Measurements from ENCODE around the gene ORC3.

ORC3 gene

DNA sequence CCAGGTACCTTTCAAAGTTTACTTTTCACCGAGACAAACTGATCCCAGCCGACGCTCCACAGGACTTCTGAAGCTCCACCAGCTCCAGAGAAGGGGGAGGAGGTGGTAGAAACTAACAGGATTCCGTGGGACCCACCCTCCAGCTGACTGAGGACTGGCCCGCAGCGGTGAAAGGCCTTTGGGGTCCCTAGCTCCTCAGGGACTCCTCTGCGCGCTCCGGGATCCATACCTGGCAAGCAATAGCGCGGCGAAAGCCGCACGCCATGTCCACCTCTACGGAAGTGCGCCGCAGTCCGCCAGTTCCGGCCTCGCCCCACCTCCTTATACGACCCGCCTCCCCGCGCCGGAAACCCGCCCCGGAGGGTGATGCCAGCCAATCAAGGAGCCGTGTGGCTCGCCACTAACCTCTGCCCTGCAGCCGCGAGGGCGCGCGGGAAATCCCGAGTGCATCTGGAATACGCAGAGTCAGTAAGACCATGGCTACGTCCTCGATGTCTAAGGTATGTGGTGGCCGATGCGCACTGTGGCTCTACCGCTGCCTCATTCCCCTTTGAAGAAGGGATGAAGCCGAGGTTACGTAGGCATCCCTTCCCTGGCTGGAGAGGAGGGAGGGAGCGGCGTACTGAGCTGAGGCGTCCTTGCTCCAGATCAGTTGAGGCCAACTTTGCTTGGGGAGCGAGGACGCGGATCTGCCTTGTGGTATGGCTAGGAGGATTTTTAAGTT is at the start of gene ORC3, which contains the start of gene RARS2:
Gene ORC3 (plus strand): TSS at position 443 of the 724 bp plus-strand sequence. CDS start 34 bp downstream, at position 477.
Gene RARS2 (minus strand): TSS at position 295 of the 724 bp plus-strand sequence. CDS start 30 bp downstream, at position 265.
- peak; percentile 97 for DNase-seq

GRCh38 chr6:87540539-87540938 is 49.4 kb upstream of the ORC3 start:
- no peak for DNase-seq

DNA sequence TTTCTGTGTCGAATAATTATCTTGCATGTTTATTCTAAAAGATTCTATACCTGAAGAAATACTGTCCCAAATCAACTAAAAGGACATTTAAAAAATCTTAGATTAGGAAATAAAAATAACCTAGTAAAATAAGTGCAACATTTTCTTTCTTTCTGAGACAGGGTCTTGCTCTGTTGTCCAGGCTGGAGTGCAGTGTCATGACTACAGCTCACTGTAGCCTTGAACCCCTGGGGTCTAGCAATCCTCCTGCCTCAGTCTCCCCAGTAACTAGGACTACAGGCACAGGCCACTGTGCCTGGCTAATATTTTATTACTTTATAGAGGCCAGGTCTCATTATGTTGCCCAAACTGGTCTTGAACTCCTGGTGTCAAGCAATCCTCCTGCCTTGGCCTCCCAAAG is 48.9 kb upstream of the ORC3 start:
- no peak for DNase-seq

- no peak for DNase-seq
Measured at GRCh38 chr6:87541744-87542143, 48.2 kb upstream of the ORC3 start.

DNA sequence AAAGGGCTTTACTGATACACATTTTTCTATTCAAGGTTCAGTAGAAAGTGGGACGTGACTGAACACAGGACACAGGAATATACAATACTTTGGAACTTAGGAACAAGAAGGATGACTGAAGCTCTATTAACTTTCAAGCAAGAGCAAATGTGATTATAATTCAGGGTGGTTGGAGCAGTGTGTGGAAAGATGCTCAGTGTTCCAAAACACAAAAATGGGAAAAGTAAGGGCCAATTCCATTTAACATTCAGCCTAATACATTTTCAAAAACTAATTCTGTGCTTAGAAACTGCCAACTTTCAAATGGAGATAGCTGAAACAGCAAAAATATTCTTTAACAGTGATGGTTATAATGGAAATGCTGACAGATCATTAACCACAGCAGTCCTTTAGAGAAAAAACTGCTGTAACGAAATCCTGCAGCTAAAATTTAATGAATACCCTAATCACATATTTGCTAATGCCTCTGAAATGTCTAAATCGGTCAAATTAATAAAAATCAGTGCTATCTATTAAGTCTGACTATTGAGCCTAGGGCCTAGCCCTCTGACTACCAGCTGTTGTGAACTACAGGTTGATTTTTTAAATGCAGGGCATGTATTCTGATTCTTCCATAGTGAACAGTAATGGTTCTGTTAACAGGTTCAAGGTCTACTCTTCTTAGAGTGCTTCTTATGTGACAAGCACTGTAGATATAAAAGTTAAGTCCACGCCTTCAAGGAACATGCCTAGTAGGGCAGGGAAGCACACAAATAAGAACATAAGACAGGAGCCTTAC is 46.0 kb upstream of the ORC3 start:
- DNase-seq, result no peak

DNA sequence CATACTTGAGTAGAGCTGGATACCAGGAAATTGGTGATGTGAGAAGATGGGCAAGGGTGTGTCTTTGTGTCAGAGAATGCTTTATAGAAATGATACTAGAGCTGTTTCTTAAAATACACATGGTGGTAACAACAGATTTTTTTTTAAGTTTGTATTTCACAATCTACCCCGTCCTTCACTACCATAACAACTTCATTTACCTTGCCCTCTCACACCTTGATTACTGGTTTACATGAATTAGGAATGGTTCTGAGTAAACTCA is 45.5 kb upstream of the ORC3 start:
- DNase-seq, result no peak

DNA sequence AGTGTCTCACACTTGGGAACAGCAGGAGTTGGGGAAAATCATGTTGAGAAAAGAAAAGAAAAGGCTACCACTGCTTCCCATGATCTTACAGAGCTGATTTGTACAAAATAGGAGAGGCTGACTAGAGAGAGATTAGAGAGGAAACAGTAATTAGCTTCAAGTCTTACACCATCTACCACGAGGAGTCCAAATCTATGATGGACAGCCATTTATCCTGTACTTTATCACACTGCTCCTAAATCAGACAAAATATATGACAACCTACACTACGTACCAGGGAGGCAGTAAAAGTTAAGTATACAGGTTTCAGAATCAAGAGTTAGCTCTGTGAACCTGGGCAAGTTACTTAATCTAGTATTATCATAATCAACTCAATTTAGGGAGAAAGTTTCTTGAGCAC is 38.1 kb upstream of the ORC3 start:
- DNase-seq, result no peak

GRCh38 chr6:87553159-87553765 is 36.7 kb upstream of the ORC3 start:
- no peak for DNase-seq

GRCh38 chr6:87555506-87555905 is 34.4 kb upstream of the ORC3 start:
- no peak for DNase-seq

DNA sequence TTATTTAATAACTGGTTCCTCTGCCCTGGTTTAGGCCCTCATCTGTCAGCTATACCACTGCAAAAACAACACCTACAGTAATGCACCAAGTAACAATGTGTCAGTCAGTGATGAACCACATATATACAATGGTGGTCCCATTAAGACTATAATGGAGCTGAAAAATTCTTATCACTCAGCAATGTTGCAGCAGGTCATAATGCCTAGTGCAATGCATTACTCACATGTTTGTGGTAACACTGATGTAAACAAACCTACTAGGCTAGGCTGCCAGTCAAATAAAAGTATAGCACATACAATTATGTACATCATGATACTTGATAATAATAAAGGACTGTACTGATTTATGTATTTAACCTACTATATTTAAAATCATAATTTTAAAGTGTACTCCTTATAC is 31.5 kb upstream of the ORC3 start:
- no peak for DNase-seq

DNA sequence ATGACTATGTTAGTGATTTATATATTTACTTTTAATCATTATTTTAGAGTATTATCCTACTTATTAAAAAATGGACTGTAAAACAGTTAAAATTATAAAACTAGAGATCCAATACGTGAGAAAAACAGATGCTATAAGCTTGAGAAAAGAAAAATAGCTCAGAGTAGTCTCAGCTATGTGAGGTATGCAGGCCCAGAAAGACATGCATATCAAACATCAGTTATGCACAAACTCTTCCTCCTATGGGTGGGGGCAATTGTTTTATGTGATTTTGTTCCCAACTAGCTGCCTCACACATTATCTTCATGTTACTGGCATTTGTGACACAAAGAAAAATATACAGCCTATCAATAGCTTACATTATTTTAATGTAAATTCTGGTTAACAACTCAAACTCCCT is 28.9 kb upstream of the ORC3 start:
- DNase-seq, result no peak

- DNase-seq, result no peak
Measured at GRCh38 chr6:87572021-87572420, 17.9 kb upstream of the ORC3 start.

- no peak for DNase-seq
Measured at GRCh38 chr6:87572883-87573282, 17.1 kb upstream of the ORC3 start.

DNA sequence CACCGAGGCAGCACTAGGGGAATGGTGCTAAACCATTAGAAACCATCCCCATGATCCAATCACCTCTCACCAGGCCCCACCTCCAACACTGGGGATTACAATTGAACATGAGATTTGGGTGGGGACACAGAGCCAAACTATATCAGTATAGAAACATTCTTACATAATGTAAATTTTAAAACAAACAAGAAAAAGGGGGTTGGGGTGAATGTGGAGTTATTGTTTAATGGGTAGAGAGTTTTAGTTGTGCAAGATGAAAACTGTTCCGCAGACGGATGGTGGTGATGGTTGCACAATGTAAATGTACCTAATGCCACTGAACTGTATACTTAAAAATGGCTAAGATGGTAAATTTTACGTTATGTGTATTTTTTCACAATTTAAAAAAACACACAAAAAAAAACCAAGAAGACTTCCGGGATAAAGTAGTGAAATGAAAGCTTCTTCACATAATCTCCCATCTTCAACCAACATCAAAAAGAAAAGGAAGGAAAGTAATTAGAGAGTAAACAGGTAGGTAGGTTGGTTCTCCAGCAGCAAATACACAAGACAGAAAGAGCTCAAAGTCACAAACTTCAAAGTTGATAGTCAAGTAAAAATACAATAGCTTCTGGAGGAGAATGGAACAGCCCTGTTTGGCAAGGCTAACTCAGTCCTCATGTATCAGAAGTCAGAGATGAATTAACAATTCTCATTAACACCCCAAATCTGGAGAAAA is 16.5 kb upstream of the ORC3 start:
- no peak for DNase-seq

DNA sequence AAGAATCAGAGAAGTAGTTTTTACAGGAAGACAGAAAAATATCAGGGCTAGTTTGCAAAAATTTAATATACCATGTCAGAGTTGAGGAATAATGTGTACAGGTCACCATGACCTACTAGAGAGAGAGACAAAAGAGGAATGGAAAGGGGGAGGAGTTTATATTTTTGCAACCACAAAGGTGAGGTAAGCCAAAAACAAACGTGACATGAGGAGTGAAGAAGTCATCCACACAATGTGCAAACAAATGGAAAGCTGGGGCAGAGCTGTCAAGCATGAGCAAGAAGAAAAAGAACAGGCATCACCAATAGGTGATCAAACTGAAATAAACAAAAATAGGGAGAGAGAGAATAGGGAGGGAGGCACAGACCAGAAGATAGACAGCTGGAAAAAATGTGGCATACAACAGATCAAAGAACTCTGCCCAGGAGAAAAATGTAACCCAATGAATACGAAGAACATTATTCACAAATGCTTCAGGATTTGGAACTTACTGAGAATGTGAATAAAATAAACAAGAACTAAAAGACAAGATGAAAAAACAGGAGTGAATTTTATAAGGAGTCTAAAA is 15.6 kb upstream of the ORC3 start:
- no peak for DNase-seq

- no peak for DNase-seq
Measured at GRCh38 chr6:87575423-87575822, 14.5 kb upstream of the ORC3 start.

GRCh38 chr6:87583822-87584221 is 6.1 kb upstream of the ORC3 start:
- no peak for DNase-seq

DNA sequence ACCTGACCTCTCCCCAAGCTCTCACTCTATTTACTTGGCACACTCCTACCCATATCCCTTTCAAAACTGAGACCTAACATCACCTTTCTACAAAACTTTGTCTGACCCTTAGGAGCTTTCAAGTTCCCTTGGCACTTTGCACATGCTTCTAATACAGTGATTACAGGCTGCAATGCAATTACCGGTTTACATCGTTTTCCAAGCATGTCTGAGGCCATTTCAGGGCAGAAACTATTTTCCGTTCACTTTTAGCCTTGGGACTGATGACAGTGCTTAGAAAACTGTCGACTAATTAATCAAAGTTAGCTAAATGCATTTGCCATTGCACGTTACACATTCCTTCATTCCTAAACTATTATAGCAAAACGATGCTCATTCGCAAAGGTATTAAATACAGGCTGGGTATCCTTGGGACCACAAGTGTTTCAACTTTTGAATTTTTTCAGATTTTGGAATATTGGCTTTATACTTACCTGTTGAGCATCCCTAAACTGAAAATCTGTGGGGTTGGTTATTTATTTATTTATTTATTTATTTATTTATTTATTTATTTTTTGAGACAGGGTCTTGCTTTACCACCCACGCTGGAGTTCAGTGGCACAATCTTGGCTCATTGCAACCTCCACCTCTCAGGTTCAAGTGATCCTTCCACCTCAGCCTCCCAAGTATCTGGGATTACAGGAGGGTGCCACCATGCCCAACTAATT is 3.4 kb upstream of the ORC3 start:
- DNase-seq, result no peak

- DNase-seq, result peak; percentile 5
Measured at GRCh38 chr6:87588756-87589407, 1.1 kb upstream of the ORC3 start.

DNA sequence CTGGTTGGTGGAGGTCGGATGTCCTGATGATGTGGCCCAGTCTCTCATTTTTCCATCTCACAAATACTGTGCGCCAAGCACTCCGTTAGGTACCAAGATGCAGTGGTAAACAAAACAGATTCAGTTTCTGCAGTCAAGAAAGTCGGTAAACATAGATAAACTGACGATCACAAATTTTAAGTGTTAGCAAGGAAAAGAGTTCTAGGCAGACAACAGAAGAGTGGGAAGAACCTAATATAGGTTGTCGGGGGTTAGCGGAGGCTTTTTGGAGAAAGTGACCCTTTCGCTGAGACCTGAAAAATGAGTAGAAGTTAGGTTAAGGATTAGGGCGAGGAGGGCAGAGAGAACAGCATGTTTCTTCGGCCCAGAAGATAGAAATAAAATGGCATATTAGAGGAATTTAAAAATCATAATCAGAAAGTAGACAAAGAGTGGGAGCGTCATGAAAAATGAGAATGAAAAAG is 514 bp downstream of the ORC3 start:
- no peak for DNase-seq

GRCh38 chr6:87590990-87591389 is 1.1 kb downstream of the ORC3 start:
- DNase-seq, result no peak

DNA sequence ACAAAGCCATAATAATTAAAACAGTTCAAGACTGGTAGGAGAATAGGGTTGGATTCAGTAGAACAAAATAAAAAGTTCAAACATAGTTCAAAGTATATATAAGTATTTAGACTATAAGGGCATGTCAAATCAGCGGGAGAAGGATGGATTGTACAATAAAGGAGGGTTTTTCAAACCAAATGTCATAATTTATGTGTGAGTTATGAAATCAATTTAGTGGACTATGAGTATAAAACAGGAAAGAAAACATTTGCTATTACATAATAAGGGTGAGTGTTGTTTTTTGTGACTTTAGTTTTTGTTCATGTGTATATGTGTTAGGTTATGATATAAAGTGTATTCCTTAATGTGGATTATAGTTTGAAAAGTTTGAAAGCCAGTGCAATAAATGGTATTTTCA is 10.6 kb downstream of the ORC3 start:
- DNase-seq, result peak; percentile 16

Data from suppressor macrophage treated with lipopolysaccharide for 4 hours (primary cell).